Kidney glomerular epithelial cell (primary cell): ENCODE measurements around the gene EPN2.

ENCODE experiments used
- DNase-seq: peaks from one replicate; lab custom pipeline; 2025; lab: John Stamatoyannopoulos, UW

Gene EPN2

GRCh38 chr17:19365833-19366636, 128.9 kb downstream of the EPN2 start:
- DNase-seq: no peak

DNA sequence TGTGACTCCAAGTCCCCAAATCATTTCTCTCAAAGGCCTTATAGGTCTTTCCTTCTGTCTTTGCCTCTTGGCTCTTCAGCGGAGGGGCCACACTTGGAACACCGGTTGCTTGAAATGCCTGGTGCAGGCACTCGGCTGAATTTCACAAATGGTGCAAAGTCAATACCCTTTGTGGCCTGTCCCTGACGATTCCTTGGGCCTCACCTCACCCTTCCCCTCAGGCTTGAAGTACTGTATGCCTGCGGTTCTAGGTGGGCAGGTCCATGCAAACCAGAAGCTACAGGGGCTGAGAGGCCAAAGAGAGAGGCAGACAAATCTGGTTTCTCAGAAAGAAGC, 129.4 kb downstream of the EPN2 start:
- no peak for DNase-seq

GRCh38 chr17:19368229-19368628, 131.1 kb downstream of the EPN2 start:
- no peak for DNase-seq

DNA sequence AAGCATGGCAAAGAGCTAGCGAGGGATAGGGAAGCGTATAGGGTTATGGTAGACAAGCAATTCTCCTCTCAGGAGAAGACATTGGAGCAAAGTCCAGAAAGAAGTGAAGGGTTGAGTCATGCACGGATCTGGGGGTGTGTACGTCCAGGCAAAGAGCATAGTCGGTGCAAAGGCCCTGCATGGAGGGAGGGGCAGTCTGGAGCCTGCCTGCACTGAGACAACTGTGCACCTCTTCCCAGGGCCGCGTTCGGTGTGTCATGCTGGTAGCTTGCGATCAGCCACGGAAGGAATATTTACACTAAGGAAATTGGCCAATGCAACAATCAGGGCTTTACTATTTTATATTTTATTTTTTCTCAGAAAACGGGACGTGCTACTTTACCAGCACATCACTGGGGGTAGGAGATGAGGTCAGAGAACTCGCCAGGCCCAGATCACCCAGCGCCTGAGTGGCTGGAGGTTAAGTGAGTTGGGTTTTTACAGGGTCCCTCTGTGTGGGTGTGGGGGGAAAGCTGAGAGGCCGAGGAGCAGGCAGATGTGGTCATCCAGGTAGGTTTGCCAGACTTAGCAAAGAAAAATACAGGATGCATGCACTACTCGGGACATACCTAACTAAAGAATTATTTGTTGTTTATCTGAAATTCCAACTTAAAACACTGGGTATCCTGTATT, 132.1 kb downstream of the EPN2 start:
- DNase-seq: no peak

DNA sequence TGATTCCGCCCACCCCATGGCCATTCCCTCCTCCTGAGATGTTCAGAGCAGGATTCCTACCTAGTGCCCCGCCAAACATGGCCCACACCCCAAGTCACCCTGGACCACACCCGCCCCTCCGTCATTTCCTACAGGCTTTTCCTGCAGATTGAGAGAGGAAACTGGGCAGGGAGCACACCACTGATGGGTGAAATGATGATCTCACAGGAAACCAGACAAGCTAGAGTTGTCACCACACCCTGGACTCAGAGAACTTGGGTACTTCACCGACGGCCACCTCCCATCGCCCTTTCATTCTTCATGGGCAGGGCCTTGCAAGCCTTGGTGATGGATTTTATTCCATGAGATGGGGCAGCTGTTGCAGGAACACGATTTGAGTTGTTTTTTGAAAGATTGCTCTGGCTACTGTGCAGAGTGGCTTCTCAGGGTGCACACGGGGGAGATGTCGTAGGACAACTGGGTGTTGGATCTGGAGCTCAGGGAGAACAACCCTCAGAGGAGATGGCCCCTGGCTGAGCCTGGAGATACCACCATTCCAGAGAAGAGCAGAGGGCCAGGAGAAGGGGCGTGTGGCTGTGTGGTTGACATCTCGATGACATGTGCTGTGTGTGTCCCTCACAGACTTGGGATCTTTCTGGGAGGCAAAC, 132.8 kb downstream of the EPN2 start:
- no peak for DNase-seq

DNA sequence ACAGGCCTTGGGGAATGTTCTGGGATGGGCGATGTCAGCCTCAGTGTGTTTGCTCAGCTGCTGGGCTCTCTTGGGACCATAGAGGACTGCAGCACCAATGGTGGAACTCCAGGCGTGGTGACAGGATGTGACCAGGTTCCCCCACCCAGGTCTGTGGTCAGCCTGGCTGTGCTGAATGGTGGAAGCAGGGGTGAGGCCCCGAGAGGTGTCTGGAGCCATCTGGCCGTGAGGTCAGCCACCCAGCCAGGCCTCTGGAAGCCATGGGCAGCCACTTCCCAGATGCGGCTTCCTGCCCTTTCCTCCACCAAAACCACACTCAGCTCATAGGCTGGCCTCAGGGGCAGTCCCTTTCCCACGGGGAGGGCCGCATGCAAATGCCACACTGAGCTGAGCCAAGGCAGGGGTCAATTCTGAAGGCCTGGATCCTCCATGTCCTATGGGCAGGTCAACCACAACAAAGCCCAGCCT, 133.4 kb downstream of the EPN2 start:
- DNase-seq: no peak

- no peak for DNase-seq
Measured at GRCh38 chr17:19371259-19372010, 134.3 kb downstream of the EPN2 start.

DNA sequence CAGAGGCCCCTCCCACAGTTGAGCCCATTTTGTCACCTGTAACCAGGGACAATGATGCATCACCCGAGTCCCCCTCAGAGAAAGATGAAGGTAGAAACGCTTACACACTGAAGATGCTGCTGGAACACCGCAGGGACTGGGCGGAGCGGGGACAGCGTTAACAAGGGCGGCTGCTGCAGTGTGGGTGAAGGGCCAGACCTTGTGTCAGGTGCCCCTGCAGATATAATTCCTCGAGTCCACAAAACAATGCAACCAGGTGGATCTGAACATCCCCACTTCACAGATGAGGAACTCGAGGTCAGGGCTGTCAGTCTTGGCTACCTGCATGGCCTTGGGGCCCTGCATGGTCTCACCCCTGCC, 134.8 kb downstream of the EPN2 start:
- no peak for DNase-seq

GRCh38 chr17:19372439-19372838, 135.3 kb downstream of the EPN2 start:
- DNase-seq: no peak

GRCh38 chr17:19372866-19373504, 135.8 kb downstream of the EPN2 start:
- DNase-seq: no peak

DNA sequence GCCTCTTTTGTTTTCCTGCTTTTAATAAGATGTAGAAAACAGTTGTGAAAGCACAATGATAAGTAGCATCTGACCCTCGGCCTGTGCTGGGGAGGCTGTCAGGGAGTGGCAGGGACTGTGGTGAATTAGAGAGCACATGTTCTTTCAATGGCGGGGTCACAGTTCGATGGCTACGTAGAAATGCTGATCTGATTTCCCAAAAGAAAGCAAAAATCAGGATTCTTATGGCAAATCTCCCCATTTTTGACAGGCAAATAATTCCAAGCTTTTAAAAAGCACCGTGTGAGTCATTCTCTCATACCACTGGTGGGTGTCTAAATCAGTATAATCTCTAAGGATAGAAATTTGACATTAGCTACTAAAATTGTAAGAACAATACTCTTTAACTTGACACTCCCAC, 137.0 kb downstream of the EPN2 start:
- no peak for DNase-seq

GRCh38 chr17:19375732-19376131, 138.6 kb downstream of the EPN2 start:
- no peak for DNase-seq

DNA sequence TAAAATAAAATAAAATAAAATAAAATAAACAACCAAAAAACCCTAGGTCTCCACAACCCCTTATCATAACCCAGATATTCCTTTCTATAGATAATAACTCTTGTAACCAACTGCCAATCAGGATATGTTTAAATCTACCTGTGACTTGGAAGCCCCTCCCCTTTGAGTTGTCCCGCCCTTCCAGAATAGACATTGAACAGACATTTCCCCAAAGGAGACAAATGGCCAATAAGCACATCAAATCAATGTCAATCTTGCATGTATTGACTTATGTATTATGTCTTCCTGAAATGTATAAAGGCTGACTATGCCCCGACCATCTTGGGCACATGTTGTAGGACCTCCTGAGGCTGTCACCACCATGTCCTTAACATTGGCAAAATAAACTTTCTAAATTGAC, 139.6 kb downstream of the EPN2 start:
- DNase-seq: no peak

GRCh38 chr17:19377602-19378415, 140.6 kb downstream of the EPN2 start:
- DNase-seq: peak; percentile 97

- no peak for DNase-seq
Measured at GRCh38 chr17:19378416-19379360, 141.5 kb downstream of the EPN2 start, which contains the start of gene MAPK7. Gene MAPK7 (plus strand): TSS chr17:19378498. CDS start chr17:19378901, 403 bp downstream.

- DNase-seq: no peak
Measured at GRCh38 chr17:19379361-19380065, 142.3 kb downstream of the EPN2 start.

DNA sequence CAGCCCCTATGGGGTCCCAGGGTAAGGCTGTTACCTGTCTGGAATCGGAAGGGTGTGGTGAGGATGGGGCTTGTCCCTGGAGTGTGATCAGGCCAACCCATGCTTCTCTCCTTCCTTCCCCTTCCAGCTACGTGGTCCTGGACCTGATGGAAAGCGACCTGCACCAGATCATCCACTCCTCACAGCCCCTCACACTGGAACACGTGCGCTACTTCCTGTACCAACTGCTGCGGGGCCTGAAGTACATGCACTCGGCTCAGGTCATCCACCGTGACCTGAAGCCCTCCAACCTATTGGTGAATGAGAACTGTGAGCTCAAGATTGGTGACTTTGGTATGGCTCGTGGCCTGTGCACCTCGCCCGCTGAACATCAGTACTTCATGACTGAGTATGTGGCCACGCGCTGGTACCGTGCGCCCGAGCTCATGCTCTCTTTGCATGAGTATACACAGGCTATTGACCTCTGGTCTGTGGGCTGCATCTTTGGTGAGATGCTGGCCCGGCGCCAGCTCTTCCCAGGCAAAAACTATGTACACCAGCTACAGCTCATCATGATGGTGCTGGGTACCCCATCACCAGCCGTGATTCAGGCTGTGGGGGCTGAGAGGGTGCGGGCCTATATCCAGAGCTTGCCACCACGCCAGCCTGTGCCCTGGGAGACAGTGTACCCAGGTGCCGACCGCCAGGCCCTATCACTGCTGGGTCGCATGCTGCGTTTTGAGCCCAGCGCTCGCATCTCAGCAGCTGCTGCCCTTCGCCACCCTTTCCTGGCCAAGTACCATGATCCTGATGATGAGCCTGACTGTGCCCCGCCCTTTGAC, 143.5 kb downstream of the EPN2 start:
- no peak for DNase-seq

DNA sequence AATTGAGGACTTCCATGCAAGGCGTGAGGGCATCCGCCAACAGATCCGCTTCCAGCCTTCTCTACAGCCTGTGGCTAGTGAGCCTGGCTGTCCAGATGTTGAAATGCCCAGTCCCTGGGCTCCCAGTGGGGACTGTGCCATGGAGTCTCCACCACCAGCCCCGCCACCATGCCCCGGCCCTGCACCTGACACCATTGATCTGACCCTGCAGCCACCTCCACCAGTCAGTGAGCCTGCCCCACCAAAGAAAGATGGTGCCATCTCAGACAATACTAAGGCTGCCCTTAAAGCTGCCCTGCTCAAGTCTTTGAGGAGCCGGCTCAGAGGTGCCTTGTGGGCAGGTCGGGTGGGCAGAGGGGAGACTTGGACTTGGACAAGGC, 144.2 kb downstream of the EPN2 start:
- no peak for DNase-seq
